ENCODE measurements around the gene SAYSD1.

Gene SAYSD1

GRCh38 chr6:39130691-39131090 is 15.7 kb upstream of the SAYSD1 start:
- peaks cover 2% of the 10 kb centered on the region for H3K27me3 Mint-ChIP-seq (ENCODE audit: low read depth)
- H3K4me3 Mint-ChIP-seq, result no peak overlapping the region
- H3K36me3 Mint-ChIP-seq (ENCODE audit: low read depth), result no peaks in the 10 kb centered on the region
- no peaks in the 10 kb centered on the region for H3K9me3 Mint-ChIP-seq
- H3K27ac Mint-ChIP-seq, result no peak overlapping the region
- DNase-seq (ENCODE audit: low spot score), result no peak
- no peaks in the 10 kb centered on the region for H3K4me1 Mint-ChIP-seq (ENCODE audit: low read depth)

- no peaks in the 10 kb centered on the region for H3K36me3 Mint-ChIP-seq (ENCODE audit: low read depth)
- H3K9me3 Mint-ChIP-seq, result no peaks in the 10 kb centered on the region
- no peak for DNase-seq (ENCODE audit: low spot score)
- peaks cover 2% of the 10 kb centered on the region for H3K27me3 Mint-ChIP-seq (ENCODE audit: low read depth)
- H3K4me1 Mint-ChIP-seq (ENCODE audit: low read depth), result no peaks in the 10 kb centered on the region
- H3K27ac Mint-ChIP-seq, result no peak overlapping the region
- no peak overlapping the region for H3K4me3 Mint-ChIP-seq
Observed at GRCh38 chr6:39128832-39129231, 13.8 kb upstream of the SAYSD1 start.

- no peaks in the 10 kb centered on the region for H3K36me3 Mint-ChIP-seq (ENCODE audit: low read depth)
- peaks cover 2% of the 10 kb centered on the region for H3K27me3 Mint-ChIP-seq (ENCODE audit: low read depth)
- no peak overlapping the region for H3K27ac Mint-ChIP-seq
- DNase-seq (ENCODE audit: low spot score), result no peak
- no peaks in the 10 kb centered on the region for H3K9me3 Mint-ChIP-seq
- no peak overlapping the region for H3K4me3 Mint-ChIP-seq
- H3K4me1 Mint-ChIP-seq (ENCODE audit: low read depth), result no peaks in the 10 kb centered on the region
Observed at GRCh38 chr6:39128106-39128505, 13.1 kb upstream of the SAYSD1 start.

- Mint-ChIP-seq H3K27ac (no peak overlapping the region), H3K36me3 (ENCODE audit: low read depth) (no peaks in the 10 kb centered on the region), H3K4me1 (ENCODE audit: low read depth) (no peaks in the 10 kb centered on the region), H3K9me3 (no peaks in the 10 kb centered on the region), H3K4me3 (no peak overlapping the region), H3K27me3 (ENCODE audit: low read depth) (peaks cover 9% of the 10 kb centered on the region)
- no peak for DNase-seq (ENCODE audit: low spot score)
Observed at GRCh38 chr6:39124114-39124513, 9.1 kb upstream of the SAYSD1 start.

- DNase-seq (ENCODE audit: low spot score), result no peak
- Mint-ChIP-seq H3K36me3 (ENCODE audit: low read depth) (no peaks in the 10 kb centered on the region), H3K27me3 (ENCODE audit: low read depth) (peaks cover 9% of the 10 kb centered on the region), H3K27ac (no peak overlapping the region), H3K9me3 (no peaks in the 10 kb centered on the region), H3K4me1 (ENCODE audit: low read depth) (peaks cover 13% of the 10 kb centered on the region), H3K4me3 (no peak overlapping the region)
Observed at GRCh38 chr6:39118921-39119320, 3.9 kb upstream of the SAYSD1 start.

- H3K4me3 Mint-ChIP-seq, result peak overlapping the region; percentile 95
- peaks cover 17% of the 10 kb centered on the region for H3K36me3 Mint-ChIP-seq (ENCODE audit: low read depth)
- H3K27me3 Mint-ChIP-seq (ENCODE audit: low read depth), result no peaks in the 10 kb centered on the region
- peaks cover 51% of the 10 kb centered on the region for H3K4me1 Mint-ChIP-seq (ENCODE audit: low read depth)
- DNase-seq (ENCODE audit: low spot score), result no peak
- H3K9me3 Mint-ChIP-seq, result no peaks in the 10 kb centered on the region
- H3K27ac Mint-ChIP-seq, result peak overlapping the region; percentile 97
Observed at GRCh38 chr6:39114388-39114703, 640 bp downstream of the SAYSD1 start.

- H3K27ac Mint-ChIP-seq, result peak overlapping the region; percentile 97
Observed at GRCh38 chr6:39113788-39114187, 1.2 kb downstream of the SAYSD1 start.

GRCh38 chr6:39111280-39111679 is 3.7 kb downstream of the SAYSD1 start:
- H3K9me3 Mint-ChIP-seq, result no peaks in the 10 kb centered on the region
- H3K27ac Mint-ChIP-seq, result peak overlapping the region; percentile 96
- peaks cover 28% of the 10 kb centered on the region for H3K36me3 Mint-ChIP-seq (ENCODE audit: low read depth)
- peak overlapping the region; percentile 81 for H3K4me3 Mint-ChIP-seq
- peaks cover 57% of the 10 kb centered on the region for H3K4me1 Mint-ChIP-seq (ENCODE audit: low read depth)
- no peak for DNase-seq (ENCODE audit: low spot score)
- H3K27me3 Mint-ChIP-seq (ENCODE audit: low read depth), result no peaks in the 10 kb centered on the region

More at GRCh38 chr6:39113788-39114187, 1.2 kb downstream of the SAYSD1 start:
- Mint-ChIP-seq H3K9me3 (no peaks in the 10 kb centered on the region), H3K4me3 (peak overlapping the region; percentile 95), H3K27me3 (ENCODE audit: low read depth) (no peaks in the 10 kb centered on the region), H3K36me3 (ENCODE audit: low read depth) (peaks cover 22% of the 10 kb centered on the region), H3K4me1 (ENCODE audit: low read depth) (peaks cover 54% of the 10 kb centered on the region)
- DNase-seq (ENCODE audit: low spot score), result no peak

GRCh38 chr6:39108041-39108839 is 6.7 kb downstream of the SAYSD1 start:
- H3K9me3 Mint-ChIP-seq, result no peaks in the 10 kb centered on the region
- H3K27me3 Mint-ChIP-seq (ENCODE audit: low read depth), result no peaks in the 10 kb centered on the region
- H3K4me1 Mint-ChIP-seq (ENCODE audit: low read depth), result peaks cover 41% of the 10 kb centered on the region
- no peak for DNase-seq (ENCODE audit: low spot score)
- peaks cover 42% of the 10 kb centered on the region for H3K36me3 Mint-ChIP-seq (ENCODE audit: low read depth)
- H3K27ac Mint-ChIP-seq, result no peak overlapping the region
- H3K4me3 Mint-ChIP-seq, result no peak overlapping the region

GRCh38 chr6:39107641-39108040 is 7.3 kb downstream of the SAYSD1 start:
- Mint-ChIP-seq H3K27me3 (ENCODE audit: low read depth) (no peaks in the 10 kb centered on the region), H3K27ac (no peak overlapping the region), H3K4me1 (ENCODE audit: low read depth) (peaks cover 36% of the 10 kb centered on the region), H3K9me3 (no peaks in the 10 kb centered on the region), H3K4me3 (no peak overlapping the region), H3K36me3 (ENCODE audit: low read depth) (peaks cover 46% of the 10 kb centered on the region)
- no peak for DNase-seq (ENCODE audit: low spot score)

- Mint-ChIP-seq H3K4me3 (no peak overlapping the region), H3K9me3 (no peaks in the 10 kb centered on the region), H3K27me3 (ENCODE audit: low read depth) (no peaks in the 10 kb centered on the region), H3K27ac (no peak overlapping the region), H3K4me1 (ENCODE audit: low read depth) (peaks cover 30% of the 10 kb centered on the region), H3K36me3 (ENCODE audit: low read depth) (peaks cover 44% of the 10 kb centered on the region)
- DNase-seq (ENCODE audit: low spot score), result no peak
Observed at GRCh38 chr6:39107034-39107433, 8.0 kb downstream of the SAYSD1 start.

GRCh38 chr6:39104528-39104927 is 10.5 kb downstream of the SAYSD1 start:
- no peak overlapping the region for H3K27ac Mint-ChIP-seq
- H3K36me3 Mint-ChIP-seq (ENCODE audit: low read depth), result peaks cover 31% of the 10 kb centered on the region

GRCh38 chr6:39102821-39103136 is 12.2 kb downstream of the SAYSD1 start:
- Mint-ChIP-seq H3K27ac (no peak overlapping the region), H3K27me3 (ENCODE audit: low read depth) (no peaks in the 10 kb centered on the region), H3K36me3 (ENCODE audit: low read depth) (peaks cover 23% of the 10 kb centered on the region), H3K4me1 (ENCODE audit: low read depth) (peaks cover 9% of the 10 kb centered on the region), H3K9me3 (no peaks in the 10 kb centered on the region), H3K4me3 (no peak overlapping the region)
- DNase-seq (ENCODE audit: low spot score), result no peak

More at GRCh38 chr6:39104528-39104927, 10.5 kb downstream of the SAYSD1 start:
- no peak for DNase-seq (ENCODE audit: low spot score)
- Mint-ChIP-seq H3K4me3 (no peak overlapping the region), H3K27me3 (ENCODE audit: low read depth) (no peaks in the 10 kb centered on the region), H3K4me1 (ENCODE audit: low read depth) (peaks cover 14% of the 10 kb centered on the region), H3K9me3 (no peaks in the 10 kb centered on the region)

GRCh38 chr6:39102071-39102820 is 12.7 kb downstream of the SAYSD1 start:
- Mint-ChIP-seq H3K36me3 (ENCODE audit: low read depth) (peaks cover 22% of the 10 kb centered on the region), H3K27me3 (ENCODE audit: low read depth) (no peaks in the 10 kb centered on the region), H3K9me3 (no peaks in the 10 kb centered on the region), H3K4me1 (ENCODE audit: low read depth) (peaks cover 6% of the 10 kb centered on the region), H3K4me3 (no peak overlapping the region), H3K27ac (no peak overlapping the region)
- DNase-seq (ENCODE audit: low spot score), result no peak
